Right ventricle myocardium superior (tissue), 1 donor: ENCODE results near the gene HSPB6. TPM values are rescaled to one million over a fixed set of nuclear protein-coding genes. Genes with fewer than 3 reads are reported as not detected.
"Not testable (repeated sequence)": the region's sequence is repeated elsewhere in the genome, so short reads cannot be mapped to it uniquely, and the experiment has no call there.

ENCODE experiments used
- ATAC-seq: fragments of 200-7000 bp; cut with Tn5 transposase; one replicate; pipeline ENCODE4 v1.9.1; 2020; ENCODE audit warnings: mild to moderate bottlenecking; ENCODE audit not compliant: poor library complexity
- DNase-seq: peaks from one replicate; pipeline ENCODE4 v3.0.0-alpha.2; 2020
- intact Hi-C: fragments of 100-400 bp; cut with DNase I; formaldehyde crosslinking; loops from one replicate; pipeline ENCODE4 v1.11.2; 2022
- long read RNA-seq: library from polyadenylated mRNA; unstranded; transcript quantifications from one replicate; pipeline ENCODE4 v2.0.0, GENCODE V29; 2021
- total RNA-seq: library from RNA; stranded (reverse); fragmentation: NEBNext Ultra II Directional; extraction: Animal tissue kit (Norgen Biotek cat#: 25700); gene quantifications from one replicate; pipeline ENCODE4 v1.2.1, GENCODE V29; 2021
- donor health status: DM: no; HTN: yes; CAD: no; lungs with severe emphysema.

Gene HSPB6
- 570 TPM for total RNA-seq
- long read RNA-seq, transcript HSPB6-201 (3 exons, 1,457 nt): major isoform, 753 of 783 reads
- long read RNA-seq, partial matches to known transcripts: 5 of 783 reads
- long read RNA-seq, other reads (novel, unspliced or antisense): 25 of 783 reads

DNA sequence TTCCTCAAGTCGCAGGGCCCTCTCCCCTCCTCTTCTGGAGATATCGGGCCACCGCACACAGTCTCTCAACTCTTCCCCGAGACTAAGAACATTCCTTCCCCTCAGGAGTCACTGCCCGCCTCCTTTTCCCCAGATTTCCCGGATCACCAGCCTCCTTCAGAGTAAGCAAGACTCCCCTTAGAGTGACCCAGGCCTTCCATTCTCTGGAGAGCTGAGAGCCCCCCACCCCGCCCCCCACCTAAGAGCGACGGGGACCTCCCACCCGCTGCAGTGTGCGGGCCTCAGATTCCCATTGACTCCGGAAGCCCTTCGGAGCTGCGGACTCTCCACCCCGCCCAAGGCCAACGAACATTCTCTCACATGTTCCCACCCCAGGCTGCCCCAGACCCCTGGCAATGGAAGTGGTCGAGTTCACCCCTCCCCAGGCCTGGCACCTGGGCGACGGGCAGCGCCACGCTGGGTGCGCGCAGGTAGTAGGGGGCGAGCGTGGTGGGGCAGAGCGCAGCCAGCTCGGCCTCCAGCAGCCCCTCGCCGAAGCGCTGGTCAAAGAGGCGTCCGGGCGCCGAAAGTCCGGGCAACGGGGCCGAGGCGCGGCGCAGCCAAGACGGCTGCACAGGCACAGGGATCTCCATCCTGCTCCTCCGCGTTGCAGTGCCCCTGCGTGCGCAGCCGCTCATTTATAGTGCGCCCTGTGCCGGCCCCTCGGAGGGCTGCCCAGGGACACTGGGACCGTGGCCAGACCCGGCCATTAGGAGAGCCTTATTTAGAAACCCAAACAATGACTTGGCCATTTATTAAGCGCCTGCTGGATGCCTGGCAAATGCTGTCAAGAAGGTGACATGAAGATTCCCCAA is at the start of gene HSPB6:
Gene HSPB6 (minus strand): TSS at position 653 of the 854 bp plus-strand sequence. CDS start 21 bp downstream, at position 632.
- ATAC-seq (peak; percentile 47), DNase-seq (peak; percentile 88)
- intact Hi-C loops: loop anchor here (5.0 kb wide), 1 partner anchor 176 kb away; no protein-coding TSS in a partner anchor

DNA sequence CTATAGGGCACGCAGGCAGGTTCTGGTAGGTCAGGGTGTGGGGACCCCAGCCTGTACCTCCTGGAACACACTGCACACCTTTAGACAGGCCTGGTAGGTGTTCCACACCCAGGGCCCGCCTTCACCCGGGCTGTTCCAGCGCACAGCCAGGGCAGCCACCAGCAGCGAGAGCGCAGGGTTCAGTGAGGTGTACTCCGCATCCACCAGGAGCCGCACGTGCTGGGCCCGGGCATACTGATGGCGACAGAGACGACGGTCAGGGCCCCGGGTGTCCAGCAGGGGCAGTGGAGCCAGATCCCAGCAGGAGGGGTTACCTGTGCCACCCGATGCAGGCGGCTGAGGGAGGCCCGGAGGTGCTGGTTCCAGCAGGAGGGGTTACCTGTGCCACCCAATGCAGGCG is 49.8 kb upstream of the HSPB6 start:
- DNase-seq (no peak), ATAC-seq (no peak)
- intact Hi-C loops: no loop called here

DNA sequence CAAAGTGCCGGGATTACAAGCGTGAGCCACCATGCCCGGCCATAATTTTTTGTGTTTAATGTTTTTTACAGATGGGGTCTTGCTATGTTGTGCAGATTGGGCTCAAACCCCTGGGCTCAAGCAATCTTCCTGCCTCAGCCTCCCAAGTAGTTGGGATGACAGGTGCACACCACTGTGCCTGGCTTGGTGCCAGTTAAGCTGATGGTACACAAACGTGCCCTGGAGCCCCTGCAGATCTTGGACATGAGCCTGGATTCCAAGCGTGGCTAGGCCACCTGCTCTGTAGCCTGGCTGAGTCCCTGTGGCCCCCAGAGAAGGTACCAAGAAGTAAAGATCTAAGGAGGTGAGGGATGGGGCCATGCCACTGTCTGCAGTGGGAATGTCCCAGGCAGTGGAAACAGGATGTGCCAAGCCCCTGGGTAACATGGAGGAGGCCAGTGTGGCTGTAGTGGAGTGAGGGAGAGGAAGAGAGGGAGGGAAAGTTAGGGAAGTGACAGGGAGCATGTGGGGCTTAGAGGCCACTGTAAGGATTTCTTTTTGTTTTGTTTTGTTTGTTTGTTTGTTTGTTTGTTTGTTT is 48.8 kb upstream of the HSPB6 start:
- DNase-seq (no peak), ATAC-seq (no peak)
- intact Hi-C loops: no loop called here

DNA sequence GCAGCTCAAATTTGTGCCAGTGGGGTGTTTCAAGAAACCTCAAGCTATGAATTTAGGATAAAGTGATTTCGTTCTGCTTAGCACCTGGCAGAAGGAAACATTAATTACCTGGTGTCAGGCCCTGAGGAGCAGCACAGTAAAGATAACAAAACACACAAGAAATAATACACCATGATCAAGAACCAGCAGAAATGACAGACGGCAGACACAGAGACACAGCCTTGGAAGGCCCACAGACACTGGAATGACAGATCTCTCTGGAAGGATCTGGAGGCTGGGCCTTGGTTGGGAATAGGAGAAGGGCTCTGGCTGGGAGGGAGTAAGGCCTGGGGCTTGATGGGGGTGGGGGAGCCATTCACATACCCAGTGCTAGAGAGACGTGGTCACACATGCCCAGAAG is 45.0 kb upstream of the HSPB6 start:
- DNase-seq: no peak
- intact Hi-C loops: no loop called here
- no peak for ATAC-seq

DNA sequence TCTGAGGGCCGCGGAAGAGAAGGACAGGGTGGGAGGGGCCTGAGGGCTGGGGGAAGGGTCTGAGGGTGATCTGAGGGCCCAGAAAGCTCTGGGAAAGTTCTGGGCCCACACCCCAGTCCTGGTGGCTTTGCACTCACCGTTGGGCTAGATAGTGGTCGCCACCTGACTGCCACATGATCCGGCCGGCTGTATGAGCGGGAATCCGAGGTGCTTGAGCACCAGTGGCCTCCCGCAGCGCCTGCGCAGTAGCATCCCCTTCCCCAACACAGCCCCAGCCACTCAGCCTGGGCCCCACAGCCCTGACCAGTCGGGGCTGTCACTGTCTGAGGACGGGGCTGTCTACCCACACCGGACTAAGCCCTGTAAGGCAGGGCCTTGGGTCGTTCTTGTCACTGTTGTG is 40.8 kb upstream of the HSPB6 start:
- ATAC-seq (no peak), DNase-seq (no peak)
- intact Hi-C loops: no loop called here

DNA sequence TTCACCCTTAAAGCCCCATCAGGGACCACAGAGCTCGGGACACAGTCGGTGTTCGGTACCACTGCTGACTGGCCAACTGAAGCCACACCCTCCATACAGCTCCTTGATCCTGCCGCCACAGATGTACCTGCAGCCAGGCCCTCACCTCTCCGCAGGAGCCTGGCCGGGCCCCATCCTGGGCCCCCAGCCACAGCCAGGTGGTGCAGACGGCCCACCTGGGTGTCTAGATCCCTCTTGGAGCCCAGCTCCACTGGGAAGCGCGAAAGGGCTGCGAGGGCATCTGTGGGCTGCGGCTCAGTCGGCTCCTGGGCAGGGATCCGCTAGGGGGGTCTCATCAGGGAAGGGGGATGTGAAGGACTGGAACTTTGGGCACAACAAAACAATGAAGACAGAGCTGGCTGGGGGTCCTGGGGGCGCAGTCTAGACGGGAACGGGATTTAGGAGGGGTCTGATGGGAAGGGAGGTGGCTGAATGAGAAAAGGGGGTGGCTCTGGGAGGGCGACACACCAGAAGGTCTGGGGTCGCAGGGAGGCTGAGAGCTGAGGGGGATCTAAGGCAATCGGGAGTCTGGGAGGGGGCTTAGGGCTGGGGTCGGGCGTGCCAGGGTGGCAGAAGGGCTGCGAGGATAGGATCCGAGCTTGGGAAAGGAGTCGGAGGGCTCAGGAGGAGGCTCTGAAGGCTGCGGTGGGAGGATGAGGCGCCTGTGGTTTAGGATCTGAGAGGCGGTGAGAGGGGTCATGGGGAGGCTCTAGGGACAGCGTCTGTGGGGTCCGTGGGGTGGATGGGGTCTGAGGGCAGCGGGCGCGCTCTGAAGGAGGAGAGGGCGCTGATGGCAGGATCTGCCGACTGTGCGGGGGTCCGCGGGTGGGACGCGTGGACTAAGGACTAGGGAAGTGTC is 40.1 kb upstream of the HSPB6 start:
- ATAC-seq (no peak), DNase-seq (no peak)
- intact Hi-C loops: no loop called here

- intact Hi-C loops, ATAC-seq, DNase-seq: not testable (repeated sequence)
Measured at GRCh38 chr19:35795564-35795963, 38.7 kb upstream of the HSPB6 start.

GRCh38 chr19:35793381-35794165 is 36.7 kb upstream of the HSPB6 start:
- DNase-seq: peak; percentile 33
- intact Hi-C loops: no loop called here
- no peak for ATAC-seq

DNA sequence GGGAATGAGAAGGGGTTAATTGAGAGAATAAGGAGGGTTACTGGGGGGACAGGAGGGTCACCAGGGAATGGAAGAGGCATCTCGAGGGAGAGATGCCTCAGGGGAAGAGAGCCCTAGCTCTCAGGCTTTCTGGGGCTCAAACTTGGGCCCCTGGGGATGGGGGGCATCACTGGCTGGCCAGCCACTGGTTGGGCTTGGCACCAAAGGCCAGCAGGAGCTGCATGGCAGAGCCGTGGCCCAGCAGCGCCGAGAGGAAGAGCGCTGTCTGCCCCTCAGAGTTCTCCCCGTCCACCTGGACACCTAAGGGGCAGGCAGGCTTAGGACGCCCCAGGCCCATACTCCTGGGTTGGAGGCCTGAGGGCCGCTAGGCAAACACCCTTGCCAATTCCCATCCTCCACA is 36.1 kb upstream of the HSPB6 start:
- intact Hi-C loops: no loop called here
- DNase-seq (peak; percentile 10), ATAC-seq (no peak)

DNA sequence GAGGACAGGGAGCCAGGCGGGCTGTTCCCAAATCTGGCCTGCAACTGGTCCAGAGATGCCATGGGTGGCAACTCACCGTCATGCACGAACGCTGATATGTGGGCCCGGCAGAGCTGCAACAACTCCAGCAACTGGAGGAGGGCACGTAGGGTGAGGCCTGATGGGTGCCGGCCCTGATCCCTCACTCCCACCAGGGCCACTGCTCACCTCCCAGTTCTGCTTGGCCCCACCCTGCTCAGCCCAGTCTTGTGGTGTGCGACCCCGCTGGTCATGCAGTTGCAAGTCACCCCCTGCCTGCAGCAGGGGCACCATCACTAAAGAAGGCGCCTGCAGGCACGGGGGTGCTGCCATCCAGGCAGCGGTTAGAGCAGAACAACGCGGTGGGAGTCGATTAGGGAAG is 35.5 kb upstream of the HSPB6 start:
- intact Hi-C loops: no loop called here
- no peak for ATAC-seq
- DNase-seq: peak; percentile 17

DNA sequence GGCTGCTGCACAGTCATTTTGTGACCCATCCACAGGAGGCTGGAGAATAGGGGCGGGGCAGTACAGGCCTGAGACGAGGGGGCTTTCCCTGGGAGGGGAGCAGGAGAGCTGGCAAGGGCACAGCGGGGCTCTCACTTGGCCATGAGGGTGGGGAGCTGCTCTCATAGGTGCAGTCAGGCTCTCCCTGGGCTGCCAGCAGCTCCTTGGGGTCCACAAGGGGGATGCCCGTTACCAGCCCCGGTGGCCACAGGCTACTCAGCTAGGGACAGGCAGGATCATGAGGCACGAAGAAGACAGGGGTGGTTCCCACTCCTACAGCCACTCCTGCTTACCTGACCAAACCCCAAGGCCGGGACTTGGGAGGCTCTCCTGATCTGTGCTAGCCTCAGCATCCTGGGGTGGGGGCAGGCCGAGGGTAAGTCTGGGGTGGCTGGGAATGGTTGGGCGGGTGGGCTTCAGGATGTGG is 35.0 kb upstream of the HSPB6 start:
- intact Hi-C loops: no loop called here
- DNase-seq: peak; percentile 28
- no peak for ATAC-seq

DNA sequence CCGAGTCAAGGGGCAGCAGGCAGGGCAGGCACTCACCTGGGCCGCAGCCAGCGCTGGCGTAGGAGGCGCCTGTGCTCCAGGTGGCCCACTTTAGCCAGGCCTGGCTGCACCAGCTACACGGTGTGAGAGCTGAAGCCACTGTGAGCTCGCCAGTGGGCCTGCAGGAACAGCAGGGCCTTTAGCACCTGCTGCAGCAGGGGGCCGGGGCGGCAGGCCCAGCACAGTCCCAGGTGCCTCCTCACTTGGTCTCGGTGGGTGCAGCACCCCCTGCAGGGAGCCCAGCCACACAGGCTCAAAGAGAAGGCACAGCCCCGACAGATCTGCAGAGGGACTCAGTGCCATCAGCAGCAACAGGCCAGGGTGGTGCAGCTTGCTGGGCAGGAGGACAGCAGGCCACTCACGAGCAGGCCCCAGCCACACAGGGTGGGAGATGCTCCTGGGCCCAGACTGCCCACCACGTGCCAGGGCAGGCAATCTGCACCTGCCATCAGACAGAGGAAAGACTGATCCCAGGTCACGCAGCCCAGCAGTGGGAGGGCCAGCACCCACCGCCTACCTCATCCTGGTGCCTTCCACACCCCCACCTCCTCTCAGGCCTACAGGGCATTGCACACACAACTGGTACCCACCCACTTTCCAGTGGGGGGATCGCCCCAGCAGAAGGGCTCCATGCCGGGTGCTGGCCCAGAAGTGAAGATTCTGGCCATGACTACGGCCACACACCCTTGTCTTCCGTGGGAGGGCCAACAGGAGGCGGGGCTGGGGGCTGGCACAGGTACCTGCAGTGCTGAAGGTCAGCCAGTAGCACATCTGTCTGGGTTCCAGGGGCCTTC is 34.4 kb upstream of the HSPB6 start:
- peak; percentile 36 for DNase-seq
- intact Hi-C loops: no loop called here

GRCh38 chr19:35789978-35790944 is 33.4 kb upstream of the HSPB6 start:
- ATAC-seq (no peak), DNase-seq (peak; percentile 37)
- intact Hi-C loops: no loop called here

More for the DNA sequence above, 34.4 kb upstream of the HSPB6 start:
- no peak for ATAC-seq

GRCh38 chr19:35789195-35789977 is 32.6 kb upstream of the HSPB6 start:
- ATAC-seq (no peak), DNase-seq (peak; percentile 26)
- intact Hi-C loops: no loop called here

GRCh38 chr19:35788205-35788960 is 31.6 kb upstream of the HSPB6 start:
- intact Hi-C loops: no loop called here
- ATAC-seq (no peak), DNase-seq (peak; percentile 9)
